H1 (cell line): ENCODE results near the gene TRDN.

ENCODE experiments used
- CEBPB ChIP-seq: IDR thresholded peaks from 2 replicates; pipeline ENCODE4 v1.6.1; 2012; ENCODE audit warnings: low read depth, low read length
- EZH2 ChIP-seq: fragments of 200-600 bp; sonication (generic); IDR thresholded peaks from 2 replicates; pipeline ENCODE4 v1.7.1; 2012; ENCODE audit warnings: low read depth, mild to moderate bottlenecking, moderate library complexity, low read length, inconsistent platforms; ENCODE audit not compliant: severe bottlenecking
- KDM1A ChIP-seq: fragments of 200-600, 300-600 bp; sonication (generic); IDR thresholded peaks from 2 replicates; pipeline ENCODE4 v1.7.1; 2016; ENCODE audit warnings: mild to moderate bottlenecking, low read length, borderline replicate concordance
- NRF1 ChIP-seq: IDR thresholded peaks from 2 replicates; pipeline ENCODE4 v1.6.1; 2011; ENCODE audit warnings: mild to moderate bottlenecking, low read depth, low read length, improper control_type of control experiment
- POLR2AphosphoS5 ChIP-seq: IDR thresholded peaks from 2 replicates; pipeline ENCODE4 v1.6.1; 2011; ENCODE audit warnings: low read depth, low read length
- POU5F1 ChIP-seq: IDR thresholded peaks from 2 replicates; pipeline ENCODE4 v1.6.1; 2011; ENCODE audit warnings: low read depth, mild to moderate bottlenecking, low read length, moderate library complexity
- RXRA ChIP-seq: IDR thresholded peaks from 2 replicates; pipeline ENCODE4 v1.6.1; 2011; ENCODE audit warnings: low read depth, mild to moderate bottlenecking, low read length, moderate library complexity; ENCODE audit not compliant: insufficient read depth
- SIX5 ChIP-seq: IDR thresholded peaks from 2 replicates; pipeline ENCODE4 v1.6.1; 2011; ENCODE audit warnings: mild to moderate bottlenecking, low read depth, low read length
- SP1 ChIP-seq: IDR thresholded peaks from 2 replicates; pipeline ENCODE4 v1.6.1; 2011; ENCODE audit warnings: low read depth, low read length
- TAF1 ChIP-seq: IDR thresholded peaks from 2 replicates; pipeline ENCODE4 v1.6.1; 2011; ENCODE audit warnings: mild to moderate bottlenecking, low read depth, low read length
- TAF7 ChIP-seq: optimal IDR thresholded peaks from 2 replicates; pipeline ENCODE3; 2011; ENCODE audit warnings: low read depth, mild to moderate bottlenecking, inconsistent platforms, low read length, moderate library complexity, borderline replicate concordance
- TF ChIP-seq, protein P1 (sequence below), 3 experiments: IDR thresholded peaks; 1 replicate in 2 of 3; 2 replicates in 1 of 3; pipeline versions ENCODE4 v1.5.1 to v1.6.1; 2011; ENCODE audit warnings: low read length in 3 of 3, mild to moderate bottlenecking in 3 of 3, inconsistent platforms in 2 of 3, low read depth in 1 of 3, moderate library complexity in 1 of 3; ENCODE audit not compliant: insufficient read depth in 1 of 3; ENCODE audit errors: control extremely low read depth in 1 of 3
- TF ChIP-seq, protein P2 (sequence below): IDR thresholded peaks from 2 replicates; pipeline ENCODE4 v1.6.1; 2012; ENCODE audit warnings: low read length, inconsistent platforms
- TF ChIP-seq, protein P3 (sequence below): IDR thresholded peaks from 2 replicates; pipeline ENCODE4 v1.6.1; 2012; ENCODE audit warnings: inconsistent platforms

DNA sequence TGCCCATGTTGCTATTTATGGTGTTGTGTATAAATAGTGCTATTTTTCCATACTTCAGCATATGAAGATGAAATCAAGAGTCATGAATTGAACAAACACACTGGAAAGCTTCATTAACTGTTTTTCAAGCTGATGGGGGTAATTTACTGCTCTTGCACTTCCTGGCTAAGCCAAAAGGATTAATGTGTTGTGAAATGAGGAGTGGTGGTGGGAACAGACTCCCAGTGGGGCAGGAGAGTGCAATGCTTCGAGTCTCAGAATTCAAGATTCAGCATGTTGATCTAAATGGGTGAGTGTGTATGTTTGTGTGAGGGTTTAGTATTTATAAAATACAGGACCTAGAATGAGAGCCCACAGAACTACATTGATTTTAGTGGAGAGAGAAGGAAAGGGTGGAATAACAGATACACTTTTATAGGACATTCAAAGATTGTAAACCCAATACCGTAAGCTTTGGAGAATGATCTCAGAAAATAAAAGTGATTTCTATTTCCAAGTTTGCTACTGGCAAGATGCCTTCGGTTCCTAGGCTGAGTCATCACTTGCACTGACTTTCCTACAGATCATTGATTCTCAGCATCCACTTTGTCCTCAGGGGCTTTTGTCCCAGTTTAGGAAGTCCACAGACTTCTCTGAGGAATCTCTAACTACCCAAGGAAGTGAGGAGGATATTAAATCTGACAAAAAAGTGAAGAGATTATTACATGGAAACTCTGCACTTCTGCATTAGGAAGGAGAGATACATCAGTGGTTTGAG is 303.6 kb downstream of the TRDN start:
- TF ChIP-seq, protein P1, sequence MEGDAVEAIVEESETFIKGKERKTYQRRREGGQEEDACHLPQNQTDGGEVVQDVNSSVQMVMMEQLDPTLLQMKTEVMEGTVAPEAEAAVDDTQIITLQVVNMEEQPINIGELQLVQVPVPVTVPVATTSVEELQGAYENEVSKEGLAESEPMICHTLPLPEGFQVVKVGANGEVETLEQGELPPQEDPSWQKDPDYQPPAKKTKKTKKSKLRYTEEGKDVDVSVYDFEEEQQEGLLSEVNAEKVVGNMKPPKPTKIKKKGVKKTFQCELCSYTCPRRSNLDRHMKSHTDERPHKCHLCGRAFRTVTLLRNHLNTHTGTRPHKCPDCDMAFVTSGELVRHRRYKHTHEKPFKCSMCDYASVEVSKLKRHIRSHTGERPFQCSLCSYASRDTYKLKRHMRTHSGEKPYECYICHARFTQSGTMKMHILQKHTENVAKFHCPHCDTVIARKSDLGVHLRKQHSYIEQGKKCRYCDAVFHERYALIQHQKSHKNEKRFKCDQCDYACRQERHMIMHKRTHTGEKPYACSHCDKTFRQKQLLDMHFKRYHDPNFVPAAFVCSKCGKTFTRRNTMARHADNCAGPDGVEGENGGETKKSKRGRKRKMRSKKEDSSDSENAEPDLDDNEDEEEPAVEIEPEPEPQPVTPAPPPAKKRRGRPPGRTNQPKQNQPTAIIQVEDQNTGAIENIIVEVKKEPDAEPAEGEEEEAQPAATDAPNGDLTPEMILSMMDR (IDR thresholded peaks at IDR 0.05; ENCODE audit: control extremely low read depth in 1 of 3, insufficient read depth in 1 of 3, low read depth in 1 of 3, low read length in 3 of 3), result no peak
- TF ChIP-seq TAF7 (no peak), SIX5 (no peak), KDM1A (no peak), TAF1 (no peak), CEBPB (no peak), EZH2 (no peak), SP1 (no peak), POLR2AphosphoS5 (no peak), POU5F1 (no peak), RXRA (no peak), NRF1 (no peak)
- TF ChIP-seq, protein P2, sequence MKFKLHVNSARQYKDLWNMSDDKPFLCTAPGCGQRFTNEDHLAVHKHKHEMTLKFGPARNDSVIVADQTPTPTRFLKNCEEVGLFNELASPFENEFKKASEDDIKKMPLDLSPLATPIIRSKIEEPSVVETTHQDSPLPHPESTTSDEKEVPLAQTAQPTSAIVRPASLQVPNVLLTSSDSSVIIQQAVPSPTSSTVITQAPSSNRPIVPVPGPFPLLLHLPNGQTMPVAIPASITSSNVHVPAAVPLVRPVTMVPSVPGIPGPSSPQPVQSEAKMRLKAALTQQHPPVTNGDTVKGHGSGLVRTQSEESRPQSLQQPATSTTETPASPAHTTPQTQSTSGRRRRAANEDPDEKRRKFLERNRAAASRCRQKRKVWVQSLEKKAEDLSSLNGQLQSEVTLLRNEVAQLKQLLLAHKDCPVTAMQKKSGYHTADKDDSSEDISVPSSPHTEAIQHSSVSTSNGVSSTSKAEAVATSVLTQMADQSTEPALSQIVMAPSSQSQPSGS, result no peak
- TF ChIP-seq, protein P3, sequence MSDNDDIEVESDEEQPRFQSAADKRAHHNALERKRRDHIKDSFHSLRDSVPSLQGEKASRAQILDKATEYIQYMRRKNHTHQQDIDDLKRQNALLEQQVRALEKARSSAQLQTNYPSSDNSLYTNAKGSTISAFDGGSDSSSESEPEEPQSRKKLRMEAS, result no peak
